WERI-Rb-1 (cell line): ENCODE measurements around the gene RRBP1.

Experiments
- DNase-seq: peaks from one replicate; pipeline ENCODE4 v3.0.0-alpha.2; 2020
- H3K27ac ChIP-seq: fragments of 250-450 bp; sonication (Bioruptor Pico); 2 replicates; pipeline ENCODE4 v1.5.1; 2020; ENCODE audit warnings: mild to moderate bottlenecking, moderate library complexity
- H3K27me3 ChIP-seq: fragments of 250-450 bp; sonication (Bioruptor Pico); 2 replicates; pipeline ENCODE4 v1.5.1; 2021; ENCODE audit warnings: mild to moderate bottlenecking, low read depth, moderate library complexity; ENCODE audit not compliant: insufficient read depth, severe bottlenecking
- H3K36me3 ChIP-seq: fragments of 250-450 bp; sonication (Bioruptor Pico); 2 replicates; pipeline ENCODE4 v1.5.1; 2020; ENCODE audit warnings: mild to moderate bottlenecking, moderate library complexity
- H3K4me3 ChIP-seq: 2 replicates; pipeline ENCODE4 v1.5.1; 2011; ENCODE audit warnings: low read depth, mild to moderate bottlenecking, control low read depth, low read length
- H3K9me3 ChIP-seq: fragments of 250-450 bp; sonication (Bioruptor Pico); 2 replicates; pipeline ENCODE4 v1.5.1; 2021; ENCODE audit warnings: mild to moderate bottlenecking, moderate library complexity; ENCODE audit not compliant: severe bottlenecking
- CTCF ChIP-seq: IDR thresholded peaks from 2 replicates; pipeline ENCODE4 v1.5.1; 2011; ENCODE audit warnings: low read depth, mild to moderate bottlenecking, control low read depth, inconsistent platforms, low read length

Gene RRBP1

GRCh38 chr20:17633850-17634500 lies 48.1 kb downstream of the RRBP1 start:
- H3K36me3 ChIP-seq, result peaks cover 6% of the 10 kb centered on the region
- H3K4me3 ChIP-seq, result no peak overlapping the region
- TF ChIP-seq CTCF, result no peak
- H3K27me3 ChIP-seq, result no peaks in the 10 kb centered on the region
- DNase-seq, result no peak
- no peaks in the 10 kb centered on the region for H3K9me3 ChIP-seq
- no peak overlapping the region for H3K27ac ChIP-seq

DNA sequence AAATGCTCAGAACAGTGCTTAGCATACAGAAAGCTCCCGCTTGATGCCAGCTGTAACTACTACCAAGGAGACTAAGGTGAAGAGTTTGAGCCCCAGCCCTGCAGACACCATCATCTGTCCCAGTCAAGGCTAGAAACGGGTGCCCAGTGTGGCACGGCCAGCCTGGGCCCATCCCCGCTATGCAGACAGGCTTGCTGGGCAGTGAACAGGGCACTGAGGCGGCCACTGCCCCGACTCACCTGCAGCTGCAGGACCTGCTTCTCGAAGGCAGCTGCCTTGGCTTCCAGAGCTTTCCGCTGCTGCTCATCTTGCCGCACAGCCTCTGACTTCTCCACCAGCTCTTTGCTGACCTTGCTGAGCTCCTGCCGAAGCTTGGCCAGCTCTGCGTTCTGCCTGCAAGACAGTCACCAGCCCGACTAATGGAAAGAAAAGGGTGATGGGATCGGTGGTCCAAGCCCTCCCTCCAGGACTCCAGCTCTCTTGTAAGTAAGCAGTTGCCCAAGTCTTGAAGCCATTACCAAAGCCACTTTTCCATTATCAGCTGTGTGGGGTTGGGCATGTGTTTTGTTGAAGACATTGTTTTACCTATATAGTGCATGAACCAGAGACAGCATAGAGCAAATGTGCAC lies 48.7 kb downstream of the RRBP1 start:
- Histone ChIP-seq H3K27ac (no peak overlapping the region), H3K9me3 (no peaks in the 10 kb centered on the region), H3K36me3 (peaks cover 6% of the 10 kb centered on the region), H3K27me3 (no peaks in the 10 kb centered on the region), H3K4me3 (no peak overlapping the region)
- DNase-seq, result no peak
- no peak for TF ChIP-seq CTCF

GRCh38 chr20:17631576-17632319 lies 50.3 kb downstream of the RRBP1 start:
- H3K36me3 ChIP-seq, result peaks cover 6% of the 10 kb centered on the region
- no peak overlapping the region for H3K27ac ChIP-seq
- no peak overlapping the region for H3K4me3 ChIP-seq
- DNase-seq, result no peak
- no peak for TF ChIP-seq CTCF
- H3K9me3 ChIP-seq, result no peaks in the 10 kb centered on the region
- no peaks in the 10 kb centered on the region for H3K27me3 ChIP-seq

GRCh38 chr20:17630806-17631195 lies 51.2 kb downstream of the RRBP1 start:
- H3K27ac ChIP-seq, result no peak overlapping the region
- H3K4me3 ChIP-seq, result no peak overlapping the region
- TF ChIP-seq CTCF, result no peak
- peaks cover 6% of the 10 kb centered on the region for H3K36me3 ChIP-seq
- H3K9me3 ChIP-seq, result no peaks in the 10 kb centered on the region
- no peak for DNase-seq
- H3K27me3 ChIP-seq, result no peaks in the 10 kb centered on the region

DNA sequence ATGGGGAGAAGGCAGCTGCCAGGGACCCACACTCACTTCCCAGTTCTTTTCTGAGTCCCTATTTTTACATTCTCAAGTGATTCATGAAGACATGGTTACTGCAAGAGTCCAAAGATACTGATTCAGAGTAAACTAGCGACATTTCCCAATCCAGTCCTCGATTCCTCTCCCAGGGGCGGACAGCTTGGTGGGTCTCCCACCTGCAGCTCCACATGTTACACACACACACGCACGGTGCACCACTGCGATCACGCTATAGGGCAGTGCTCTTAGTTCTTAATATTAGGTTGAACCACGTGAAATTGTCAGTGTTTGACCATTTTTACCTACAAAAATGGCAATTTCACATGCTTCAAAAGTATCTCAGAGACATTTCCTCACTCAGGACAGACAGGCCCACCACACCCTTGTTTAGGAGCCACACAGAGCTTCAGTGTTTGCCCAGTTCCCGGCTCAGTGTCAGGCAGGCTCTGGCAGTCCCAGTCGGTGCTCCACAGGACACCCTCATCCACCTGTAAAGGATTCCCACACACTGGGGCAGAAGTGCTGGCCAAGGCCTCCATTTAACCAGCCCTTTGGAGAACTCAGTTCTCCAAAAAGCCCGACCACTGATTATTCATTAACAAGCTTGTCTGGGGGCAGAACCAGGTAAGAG lies 51.8 kb downstream of the RRBP1 start:
- TF ChIP-seq CTCF, result no peak
- no peak for DNase-seq
- Histone ChIP-seq H3K27me3 (no peaks in the 10 kb centered on the region), H3K27ac (no peak overlapping the region), H3K36me3 (peaks cover 6% of the 10 kb centered on the region), H3K4me3 (no peak overlapping the region), H3K9me3 (no peaks in the 10 kb centered on the region)
